ENCODE measurements around the gene SHISA9. TPM values are rescaled to one million over a fixed set of nuclear protein-coding genes. Genes with fewer than 3 reads are reported as not detected.

The SHISA9 gene
- total RNA-seq, 1 donor from 2014 or later = not detected

- DNase-seq (ENCODE audit: low read depth in 2 of 2) = no peak
Measured at GRCh38 chr16:13171313-13171712, 269.9 kb downstream of the SHISA9 start.

- DNase-seq (ENCODE audit: low read depth in 2 of 2) = no peak
Measured at GRCh38 chr16:13176711-13177110, 275.3 kb downstream of the SHISA9 start.

GRCh38 chr16:13178318-13178717, 276.9 kb downstream of the SHISA9 start:
- DNase-seq (ENCODE audit: low read depth in 2 of 2) = no peak

DNA sequence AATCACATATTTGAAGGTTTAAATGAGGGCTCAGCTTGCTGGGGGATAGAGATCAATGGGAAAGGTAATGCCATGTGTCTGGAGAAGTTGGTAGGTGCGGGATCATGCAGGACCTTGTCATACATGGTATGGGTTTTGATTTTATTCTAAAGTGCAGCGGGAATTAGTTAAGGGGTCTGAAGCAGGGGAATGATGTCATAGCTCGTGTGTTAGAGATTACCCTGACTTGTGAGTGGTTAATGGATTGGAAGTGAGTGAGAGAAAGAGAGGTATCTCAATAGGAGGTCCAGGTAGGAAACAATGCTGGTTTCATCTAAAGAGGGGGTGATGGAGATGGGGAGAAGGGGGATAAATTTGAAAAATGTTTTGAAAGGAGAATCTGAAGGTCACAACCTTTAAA, 280.0 kb downstream of the SHISA9 start:
- no peak for DNase-seq (ENCODE audit: low read depth in 2 of 2)

- DNase-seq (ENCODE audit: low read depth in 2 of 2) = no peak
Measured at GRCh38 chr16:13186813-13187212, 285.4 kb downstream of the SHISA9 start.

- DNase-seq (ENCODE audit: low read depth in 2 of 2) = no peak
Measured at GRCh38 chr16:13189250-13189649, 287.9 kb downstream of the SHISA9 start.

DNA sequence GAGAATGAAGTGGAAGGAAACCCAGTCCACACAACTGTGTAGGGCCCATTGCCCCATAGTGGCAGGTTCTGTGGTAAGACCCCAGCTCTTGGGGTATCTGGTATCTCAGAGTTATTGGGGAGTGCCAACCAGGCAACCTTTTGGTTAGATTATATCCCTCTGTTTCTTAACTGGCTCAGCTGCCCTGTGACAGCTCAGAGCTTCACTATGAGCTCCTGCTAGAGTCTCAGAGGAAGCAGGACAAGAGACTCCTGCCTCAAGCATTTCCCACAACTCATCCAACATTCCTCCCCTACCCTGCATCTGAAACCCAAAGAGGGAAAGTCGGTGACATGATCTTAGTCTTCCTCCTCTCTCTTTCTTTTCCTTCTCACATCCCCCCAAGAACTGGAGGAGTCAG, 292.3 kb downstream of the SHISA9 start:
- no peak for DNase-seq (ENCODE audit: low read depth in 2 of 2)

DNA sequence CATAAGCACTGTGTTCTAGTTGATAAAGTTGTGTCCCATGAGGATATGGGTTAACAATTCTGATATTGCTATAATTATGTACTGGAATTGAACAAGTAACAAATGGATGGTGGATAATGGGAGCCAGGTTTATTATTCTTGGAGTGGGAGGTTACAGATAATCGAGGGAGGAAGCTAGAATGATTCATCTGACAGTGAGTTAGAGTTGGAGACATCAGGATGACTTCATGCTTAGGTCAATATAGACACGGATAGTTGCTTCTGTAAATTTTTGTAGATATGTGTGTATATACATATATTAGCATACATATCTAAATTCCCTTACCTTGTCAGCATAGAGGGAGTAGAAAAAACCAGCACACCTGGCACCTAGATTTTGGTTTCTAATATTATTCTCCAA, 293.4 kb downstream of the SHISA9 start:
- DNase-seq (ENCODE audit: low read depth in 2 of 2) = no peak

GRCh38 chr16:13203725-13204124, 302.3 kb downstream of the SHISA9 start:
- no peak for DNase-seq (ENCODE audit: low read depth in 2 of 2)

DNA sequence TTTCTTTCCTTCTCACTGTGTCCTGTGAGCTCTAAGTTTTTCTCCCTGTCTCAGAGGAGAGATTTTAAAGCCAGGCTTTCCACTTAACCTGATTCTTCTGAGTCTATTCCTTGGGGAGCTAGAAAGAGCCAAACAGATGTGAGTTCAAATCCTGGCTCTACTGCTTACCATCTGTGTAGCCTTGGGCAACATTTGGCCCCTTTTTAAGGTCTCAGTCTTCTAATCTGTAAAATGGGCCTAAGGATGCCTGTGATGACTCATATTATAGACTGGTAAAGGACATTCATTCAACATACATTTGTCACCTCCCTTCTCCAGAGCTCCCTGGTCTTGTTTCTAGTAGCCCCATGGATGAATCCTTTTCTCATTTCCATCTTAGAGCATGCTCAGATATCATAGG, 304.0 kb downstream of the SHISA9 start:
- DNase-seq (ENCODE audit: low read depth in 2 of 2) = no peak

GRCh38 chr16:13206606-13207005, 305.2 kb downstream of the SHISA9 start:
- no peak for DNase-seq (ENCODE audit: low read depth in 2 of 2)

DNA sequence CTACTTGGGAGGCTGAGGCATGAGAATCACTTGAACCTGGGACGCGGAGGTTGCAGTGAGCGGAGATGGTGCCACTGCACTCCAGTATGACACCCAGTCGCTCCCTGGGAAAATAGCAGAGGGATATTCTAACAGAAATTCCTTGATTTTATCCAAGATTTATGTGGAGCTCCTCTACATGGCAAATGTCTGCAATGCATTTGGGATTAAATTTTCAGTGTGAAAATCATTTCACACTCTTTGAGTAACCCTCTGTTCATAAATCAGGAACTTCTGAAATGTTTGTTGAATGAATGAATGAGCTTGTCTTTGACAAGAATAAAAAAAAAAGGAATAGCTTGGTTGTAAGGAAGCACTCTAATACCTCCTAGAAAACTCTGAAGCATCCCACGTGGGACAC, 305.8 kb downstream of the SHISA9 start:
- no peak for DNase-seq (ENCODE audit: low read depth in 2 of 2)

DNA sequence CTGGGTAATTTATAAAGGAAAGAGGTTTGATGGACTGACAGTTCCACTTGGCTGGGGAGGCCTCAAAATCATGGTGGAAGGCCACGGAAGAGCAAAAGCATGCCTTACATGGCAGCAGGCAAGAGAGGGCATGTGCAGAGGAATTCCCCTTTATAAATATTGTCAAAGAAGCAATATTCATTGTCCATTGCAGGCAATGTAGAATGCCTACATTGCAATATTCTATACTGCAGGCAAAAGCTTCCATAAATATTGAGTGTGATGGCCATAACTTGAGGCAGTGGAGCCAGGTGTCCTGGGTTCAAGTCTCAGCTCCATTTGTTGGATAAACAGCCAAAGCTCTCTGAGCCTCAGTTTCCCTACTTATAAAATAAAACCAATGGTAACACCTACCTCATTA, 322.3 kb downstream of the SHISA9 start:
- DNase-seq (ENCODE audit: low read depth in 2 of 2) = no peak

- DNase-seq (ENCODE audit: low read depth in 2 of 2) = no peak
Measured at GRCh38 chr16:13229039-13229438, 327.6 kb downstream of the SHISA9 start.

GRCh38 chr16:13231365-13231764, 330.0 kb downstream of the SHISA9 start:
- DNase-seq (ENCODE audit: low read depth in 2 of 2) = no peak

DNA sequence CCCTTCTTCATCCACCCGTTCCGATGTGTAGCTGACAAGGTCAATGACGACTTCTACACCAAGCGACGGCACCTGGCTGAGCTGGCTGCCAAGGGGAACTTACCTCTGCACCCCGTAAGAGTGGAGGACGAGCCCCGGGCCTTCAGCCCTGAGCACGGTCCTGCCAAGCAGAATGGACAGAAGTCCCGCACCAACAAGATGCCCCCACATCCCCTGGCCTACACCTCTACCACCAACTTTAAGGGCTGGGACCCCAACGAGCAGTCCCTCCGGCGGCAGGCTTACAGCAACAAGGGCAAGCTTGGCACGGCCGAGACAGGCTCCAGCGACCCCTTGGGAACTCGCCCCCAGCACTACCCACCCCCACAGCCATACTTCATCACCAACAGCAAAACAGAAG, 333.6 kb downstream of the SHISA9 start:
- DNase-seq (ENCODE audit: low read depth in 2 of 2) = no peak

- no peak for DNase-seq (ENCODE audit: low read depth in 2 of 2)
Measured at GRCh38 chr16:13236308-13236707, 334.9 kb downstream of the SHISA9 start.

- no peak for DNase-seq (ENCODE audit: low read depth in 2 of 2)
Measured at GRCh38 chr16:13238182-13238581, 336.8 kb downstream of the SHISA9 start.

GRCh38 chr16:13242201-13242600, 340.8 kb downstream of the SHISA9 start:
- no peak for DNase-seq (ENCODE audit: low read depth in 2 of 2)

GRCh38 chr16:13244770-13245169, 343.4 kb downstream of the SHISA9 start:
- no peak for DNase-seq (ENCODE audit: low read depth in 2 of 2)

DNA sequence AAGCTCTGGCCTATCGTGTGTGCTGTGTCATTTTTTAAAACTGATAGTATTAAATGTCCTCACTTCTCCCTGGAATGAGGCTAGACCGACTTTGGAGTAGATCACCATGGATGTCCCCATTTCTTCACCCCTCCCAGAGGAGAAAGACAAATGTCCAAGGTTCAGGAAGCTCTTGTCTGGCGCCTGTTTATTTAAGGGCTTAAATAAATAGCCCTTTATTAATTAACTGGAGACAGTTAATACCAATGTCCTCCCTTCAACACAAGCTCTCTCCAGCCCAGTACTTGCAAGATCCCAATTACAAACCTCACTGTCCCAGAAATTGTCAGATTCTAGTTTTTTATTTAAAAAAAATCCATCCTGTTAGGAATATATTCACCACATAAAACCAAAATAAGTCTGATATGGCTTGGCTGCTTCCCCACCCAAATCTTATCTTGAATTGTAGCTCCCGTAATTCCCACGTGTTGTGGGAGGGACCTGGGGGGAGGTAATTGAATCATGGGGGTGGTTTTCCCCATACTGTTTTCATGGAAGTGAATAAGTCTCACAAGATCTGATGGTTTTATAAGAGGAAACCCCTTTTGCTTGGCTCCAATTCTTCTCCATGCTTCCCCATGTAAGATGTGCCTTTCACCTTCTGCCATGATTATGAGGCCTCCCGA, 344.4 kb downstream of the SHISA9 start:
- no peak for DNase-seq (ENCODE audit: low read depth in 2 of 2)

DNA sequence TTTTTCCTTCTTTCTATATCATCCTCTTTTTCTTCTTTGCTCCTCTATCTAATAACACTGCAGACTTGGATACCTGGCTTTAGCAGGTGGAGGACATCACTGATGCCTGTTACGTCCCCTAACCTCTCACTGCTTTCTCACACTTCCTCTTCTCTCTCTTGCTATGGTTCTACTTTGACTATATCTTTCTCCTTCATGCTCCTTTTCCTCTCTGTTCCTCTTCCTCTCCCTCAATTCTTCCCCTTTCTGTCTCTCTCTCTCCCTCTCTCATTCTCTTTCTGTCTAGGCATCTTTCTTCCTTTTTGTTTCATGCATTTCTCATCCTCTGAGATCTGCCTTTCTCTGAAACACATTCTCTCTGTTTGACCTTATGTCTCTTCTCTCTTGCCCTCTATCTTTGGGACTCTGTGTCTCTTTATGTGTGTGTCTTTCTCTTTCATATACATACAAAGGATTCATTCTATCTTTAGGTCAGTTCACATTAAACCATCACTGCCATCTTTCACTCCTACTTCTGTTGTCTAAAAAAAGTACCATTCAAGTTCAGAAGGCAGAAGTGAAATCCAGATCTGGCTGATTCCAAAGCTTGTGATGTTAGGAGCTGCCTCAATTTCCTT, 353.7 kb downstream of the SHISA9 start:
- no peak for DNase-seq (ENCODE audit: low read depth in 2 of 2)

DNA sequence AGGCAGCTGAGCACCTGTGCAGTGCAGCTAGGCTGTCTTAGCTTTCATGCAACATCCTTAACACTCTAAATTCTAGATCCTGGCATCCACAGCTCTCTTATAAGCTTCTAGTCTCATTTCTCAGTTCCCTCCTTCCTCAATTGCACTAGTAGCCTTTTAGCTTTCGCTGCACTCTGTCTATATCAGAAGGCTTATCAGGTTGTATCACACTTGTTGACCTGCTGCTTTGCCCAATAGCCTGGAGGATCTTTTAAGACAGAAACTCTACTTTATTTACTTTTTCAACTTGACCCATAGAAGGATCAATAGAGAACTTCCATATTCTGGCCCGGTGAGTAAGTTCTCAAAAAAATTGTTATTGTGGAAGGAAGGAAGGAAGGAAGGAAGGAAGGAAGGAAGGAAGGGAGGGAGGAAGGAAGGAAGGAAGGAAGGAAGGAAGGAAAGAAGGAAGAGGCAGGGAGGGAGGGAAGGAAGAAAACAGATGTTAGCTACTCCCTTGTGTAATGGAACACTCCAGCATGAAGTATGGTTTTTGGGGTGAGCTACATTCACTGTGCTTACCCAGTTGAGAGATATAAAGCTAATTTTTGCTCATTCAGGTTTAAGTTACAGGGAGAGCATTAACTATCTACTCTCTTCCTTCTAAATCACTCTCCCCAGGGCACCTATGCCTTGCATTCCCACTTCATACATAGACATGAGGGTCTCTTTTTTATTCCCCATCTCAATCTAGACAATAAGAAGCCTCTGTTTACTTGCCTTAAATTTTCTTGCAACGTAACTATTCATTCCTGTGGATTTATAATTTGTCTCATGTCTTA, 361.1 kb downstream of the SHISA9 start:
- DNase-seq (ENCODE audit: low read depth in 2 of 2) = no peak

Measured in dermis microvascular lymphatic vessel endothelial cell (primary cell).